GM11168 (cell line): ENCODE measurements around the gene SPATA13.

Experiments used
- in situ Hi-C: fragments of 300-500 bp; cut with MboI; formaldehyde crosslinking; loops from one replicate; pipeline ENCODE4 v1.12.0; 2022; ENCODE audit warnings: low sequenced_read_pairs; ENCODE audit not compliant: unreplicated experiment

SPATA13 gene

GRCh38 chr13:24217601-24218281 is 57.2 kb downstream of the SPATA13 start:
- in situ Hi-C loops = loop anchor here (10.0 to 25.0 kb wide), 2 partner anchors 163 to 305 kb away; no protein-coding TSS in a partner anchor

GRCh38 chr13:24218338-24218737 is 57.8 kb downstream of the SPATA13 start:
- in situ Hi-C loops = loop anchor here (10.0 to 25.0 kb wide), 2 partner anchors 164 to 306 kb away; no protein-coding TSS in a partner anchor

GRCh38 chr13:24218977-24219376 is 58.5 kb downstream of the SPATA13 start:
- in situ Hi-C loops = loop anchor here (10.0 to 25.0 kb wide), 2 partner anchors 164 to 307 kb away; no protein-coding TSS in a partner anchor

GRCh38 chr13:24220086-24220703 is 59.7 kb downstream of the SPATA13 start:
- in situ Hi-C loops = loop anchor here (25.0 kb wide), 1 partner anchor 308 kb away; no protein-coding TSS in a partner anchor

- in situ Hi-C loops = loop anchor here (25.0 kb wide), 1 partner anchor 309 kb away; no protein-coding TSS in a partner anchor
These were observed 60.5 kb downstream of the SPATA13 start for GRCh38 chr13:24221007-24221406.

- in situ Hi-C loops = loop anchor here (25.0 kb wide), 1 partner anchor 310 kb away; no protein-coding TSS in a partner anchor
These were observed 62.2 kb downstream of the SPATA13 start for GRCh38 chr13:24222756-24223155.

- in situ Hi-C loops = loop anchor here (25.0 kb wide), 1 partner anchor 311 kb away; no protein-coding TSS in a partner anchor
These were observed 63.1 kb downstream of the SPATA13 start for GRCh38 chr13:24223341-24224231.

- in situ Hi-C loops = loop anchor here (25.0 kb wide), 1 partner anchor 312 kb away; no protein-coding TSS in a partner anchor
These were observed 63.7 kb downstream of the SPATA13 start for GRCh38 chr13:24224232-24224680.

- in situ Hi-C loops = no loop called here
These were observed 64.5 kb downstream of the SPATA13 start for GRCh38 chr13:24225062-24225461.

GRCh38 chr13:24225930-24226329 is 65.4 kb downstream of the SPATA13 start:
- in situ Hi-C loops = no loop called here

GRCh38 chr13:24226762-24227161 is 66.2 kb downstream of the SPATA13 start:
- in situ Hi-C loops = no loop called here

GRCh38 chr13:24228852-24229458 is 68.4 kb downstream of the SPATA13 start:
- in situ Hi-C loops = no loop called here

- in situ Hi-C loops = no loop called here
These were observed 70.0 kb downstream of the SPATA13 start for GRCh38 chr13:24230428-24231072.

- in situ Hi-C loops = no loop called here
These were observed 70.9 kb downstream of the SPATA13 start for GRCh38 chr13:24231377-24231776.

- in situ Hi-C loops = no loop called here
These were observed 71.5 kb downstream of the SPATA13 start for GRCh38 chr13:24232037-24232436.

GRCh38 chr13:24232474-24232873 is 72.0 kb downstream of the SPATA13 start:
- in situ Hi-C loops = no loop called here

- in situ Hi-C loops = no loop called here
These were observed 72.9 kb downstream of the SPATA13 start for GRCh38 chr13:24233351-24233901.

- in situ Hi-C loops = no loop called here
These were observed 73.8 kb downstream of the SPATA13 start for GRCh38 chr13:24234200-24234915.
